Measurements from ENCODE around the gene EVA1A.

The EVA1A gene

DNA sequence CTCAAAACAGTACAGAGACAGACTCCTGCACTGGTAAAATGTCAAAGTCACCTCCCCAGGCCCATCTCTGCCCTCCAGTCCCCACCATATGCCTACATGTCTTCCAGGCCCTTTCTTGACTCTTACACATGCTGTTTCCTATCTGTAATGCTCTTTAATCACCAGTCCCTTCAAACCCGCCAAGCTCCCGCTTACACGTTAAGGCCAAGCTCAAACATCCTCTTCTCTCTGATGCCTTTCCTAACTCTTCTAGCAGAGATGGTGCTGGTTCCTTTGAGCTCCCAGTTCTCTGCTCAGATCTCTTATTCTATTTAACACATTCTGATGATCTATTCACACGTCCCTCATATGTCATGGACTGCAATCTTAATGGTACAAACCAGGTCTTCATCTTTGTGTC, 5.0 kb downstream of the EVA1A start:
- no peaks in the 10 kb centered on the region for H3K36me3 ChIP-seq (ENCODE audit: control insufficient read depth, insufficient read depth, low read length)

DNA sequence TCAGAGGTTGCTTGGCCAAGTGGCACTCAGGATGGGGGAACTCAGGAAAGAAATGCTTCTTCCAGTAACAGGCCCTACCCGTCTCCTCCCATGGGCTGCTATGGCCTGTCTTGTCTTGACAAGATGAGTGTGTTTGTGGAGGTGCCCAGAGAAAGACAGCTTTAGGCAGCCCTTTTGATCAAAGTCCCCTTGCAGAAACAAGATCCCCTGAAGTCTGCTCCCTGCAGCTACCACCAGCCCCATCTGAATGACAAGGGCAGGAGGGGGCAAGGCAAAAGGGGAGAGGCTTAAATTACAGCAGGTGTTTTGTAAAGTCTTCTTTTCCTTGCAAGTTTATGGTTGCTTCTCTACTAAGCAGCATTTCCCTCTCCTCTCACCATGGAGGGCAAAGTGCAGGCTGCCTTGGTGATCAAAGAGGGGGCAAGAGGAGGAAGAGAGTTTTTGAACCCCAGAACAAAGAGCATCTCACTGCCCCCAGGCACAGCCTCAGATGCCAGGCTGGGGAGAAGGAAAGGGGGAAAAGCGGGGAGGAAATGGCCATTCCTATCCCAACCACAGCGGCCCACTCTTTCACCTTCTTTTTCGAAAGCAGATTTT, 6.7 kb downstream of the EVA1A start:
- Histone ChIP-seq H3K27ac (ENCODE audit: insufficient read depth, low read length, poor library complexity, severe bottlenecking) (no peak overlapping the region), H3K27me3 (replicated peaks; ENCODE audit: control insufficient read depth, insufficient read depth, low read length, poor library complexity, severe bottlenecking) (no peaks in the 10 kb centered on the region), H3K9me3 (ENCODE audit: control insufficient read depth, low read length) (no peaks in the 10 kb centered on the region), H3K36me3 (ENCODE audit: control insufficient read depth, insufficient read depth, low read length) (no peaks in the 10 kb centered on the region), H3K4me1 (ENCODE audit: control insufficient read depth, insufficient read depth, low read length, poor library complexity, severe bottlenecking) (no peaks in the 10 kb centered on the region), H3K4me3 (ENCODE audit: insufficient read depth, low read depth, low read length, poor library complexity, severe bottlenecking) (no peak overlapping the region)
- no peak for DNase-seq

More for the DNA sequence above, 5.0 kb downstream of the EVA1A start:
- Histone ChIP-seq H3K27me3 (replicated peaks; ENCODE audit: control insufficient read depth, insufficient read depth, low read length, poor library complexity, severe bottlenecking) (no peaks in the 10 kb centered on the region), H3K27ac (ENCODE audit: insufficient read depth, low read length, poor library complexity, severe bottlenecking) (no peak overlapping the region), H3K4me1 (ENCODE audit: control insufficient read depth, insufficient read depth, low read length, poor library complexity, severe bottlenecking) (peaks cover 6% of the 10 kb centered on the region), H3K4me3 (ENCODE audit: insufficient read depth, low read depth, low read length, poor library complexity, severe bottlenecking) (no peak overlapping the region), H3K9me3 (ENCODE audit: control insufficient read depth, low read length) (no peaks in the 10 kb centered on the region)
- DNase-seq: no peak

DNA sequence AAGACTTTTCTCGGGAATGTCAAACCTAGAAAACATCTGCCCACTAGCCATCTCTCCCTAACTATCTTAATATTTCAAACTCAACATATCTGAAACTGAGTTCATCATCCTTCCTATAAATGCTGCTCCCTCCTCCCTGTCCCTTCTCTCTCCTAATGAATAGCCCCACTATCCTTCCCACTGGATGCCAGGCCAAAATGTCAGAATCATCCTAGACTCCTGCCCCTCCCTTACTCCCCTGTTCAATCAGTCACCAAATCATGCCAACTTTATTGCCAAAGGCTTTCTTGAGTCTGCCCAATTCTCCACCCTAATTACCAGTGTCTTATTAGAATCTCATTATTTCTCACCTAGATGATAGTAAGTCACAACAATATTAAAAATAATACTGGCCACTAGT, 8.5 kb downstream of the EVA1A start:
- Histone ChIP-seq H3K27ac (ENCODE audit: insufficient read depth, low read length, poor library complexity, severe bottlenecking) (no peak overlapping the region), H3K4me1 (ENCODE audit: control insufficient read depth, insufficient read depth, low read length, poor library complexity, severe bottlenecking) (no peaks in the 10 kb centered on the region), H3K4me3 (ENCODE audit: insufficient read depth, low read depth, low read length, poor library complexity, severe bottlenecking) (no peak overlapping the region), H3K27me3 (replicated peaks; ENCODE audit: control insufficient read depth, insufficient read depth, low read length, poor library complexity, severe bottlenecking) (no peaks in the 10 kb centered on the region), H3K36me3 (ENCODE audit: control insufficient read depth, insufficient read depth, low read length) (no peaks in the 10 kb centered on the region), H3K9me3 (ENCODE audit: control insufficient read depth, low read length) (no peaks in the 10 kb centered on the region)
- no peak for DNase-seq

DNA sequence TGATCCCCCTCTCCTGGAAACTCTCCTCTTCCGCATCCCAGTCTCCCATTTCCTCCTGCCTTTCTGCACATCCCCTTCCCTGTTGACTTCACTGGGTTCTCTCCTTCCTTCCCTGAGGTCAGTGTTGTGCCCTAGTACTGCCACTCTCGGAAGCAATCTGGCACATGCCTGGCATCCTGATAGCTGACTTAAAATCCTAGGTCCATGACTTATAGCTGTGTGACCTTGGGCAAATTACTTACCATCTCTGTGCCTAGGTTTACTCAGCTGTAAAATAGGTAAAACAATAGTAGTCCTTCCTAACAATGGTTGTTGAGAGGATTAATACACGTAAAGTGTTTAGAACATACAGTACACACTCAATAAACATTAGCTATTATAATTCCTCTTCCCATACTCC, 9.3 kb downstream of the EVA1A start:
- no peak for DNase-seq
- Histone ChIP-seq H3K9me3 (ENCODE audit: control insufficient read depth, low read length) (no peaks in the 10 kb centered on the region), H3K36me3 (ENCODE audit: control insufficient read depth, insufficient read depth, low read length) (no peaks in the 10 kb centered on the region), H3K27me3 (replicated peaks; ENCODE audit: control insufficient read depth, insufficient read depth, low read length, poor library complexity, severe bottlenecking) (no peaks in the 10 kb centered on the region), H3K4me3 (ENCODE audit: insufficient read depth, low read depth, low read length, poor library complexity, severe bottlenecking) (no peak overlapping the region), H3K4me1 (ENCODE audit: control insufficient read depth, insufficient read depth, low read length, poor library complexity, severe bottlenecking) (no peaks in the 10 kb centered on the region), H3K27ac (ENCODE audit: insufficient read depth, low read length, poor library complexity, severe bottlenecking) (no peak overlapping the region)

DNA sequence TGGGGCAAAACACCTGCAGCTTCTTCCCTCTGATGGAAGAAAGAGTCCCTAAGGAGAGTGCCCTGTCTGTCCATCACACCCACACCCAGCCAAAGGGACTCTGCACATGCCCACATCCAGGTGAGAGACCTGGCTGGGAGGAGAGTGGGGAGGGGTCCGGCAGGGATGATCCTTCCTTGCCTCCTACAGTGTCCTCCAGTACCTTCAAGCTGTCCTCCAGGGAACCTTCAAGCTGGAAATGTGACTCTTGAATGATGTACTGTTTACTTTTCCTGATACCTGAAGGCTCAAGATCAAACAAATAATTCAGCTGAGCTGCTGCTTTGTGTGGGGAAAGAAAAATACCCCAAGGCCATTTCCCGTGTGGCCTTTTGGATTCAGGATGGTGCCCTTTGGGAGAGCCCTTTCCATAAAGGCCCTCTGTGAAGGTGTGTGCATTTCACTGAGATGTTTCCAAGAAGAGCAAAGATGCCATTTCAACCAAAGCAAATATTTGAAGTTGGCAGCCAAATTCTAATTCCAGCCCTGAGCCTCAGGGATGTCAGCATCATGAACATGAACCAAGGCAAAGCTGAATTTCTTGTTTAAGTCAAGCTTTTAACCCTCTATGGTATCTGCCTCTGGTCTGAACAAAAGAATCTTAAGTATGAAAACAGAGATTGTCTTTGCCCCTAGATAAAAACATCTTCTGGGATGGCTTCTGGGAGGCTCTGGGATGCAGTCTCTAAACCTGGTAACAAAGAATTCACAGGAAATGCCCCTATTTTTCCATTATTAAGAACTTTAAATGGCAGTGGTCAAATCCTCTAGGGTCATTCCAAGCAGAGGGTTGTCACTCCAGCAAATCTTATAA, 11.1 kb downstream of the EVA1A start:
- no peaks in the 10 kb centered on the region for H3K36me3 ChIP-seq (ENCODE audit: control insufficient read depth, insufficient read depth, low read length)
- no peak overlapping the region for H3K4me3 ChIP-seq (ENCODE audit: insufficient read depth, low read depth, low read length, poor library complexity, severe bottlenecking)
- H3K4me1 ChIP-seq (ENCODE audit: control insufficient read depth, insufficient read depth, low read length, poor library complexity, severe bottlenecking): no peaks in the 10 kb centered on the region
- no peaks in the 10 kb centered on the region for H3K27me3 ChIP-seq (replicated peaks; ENCODE audit: control insufficient read depth, insufficient read depth, low read length, poor library complexity, severe bottlenecking)
- no peak overlapping the region for H3K27ac ChIP-seq (ENCODE audit: insufficient read depth, low read length, poor library complexity, severe bottlenecking)
- H3K9me3 ChIP-seq (ENCODE audit: control insufficient read depth, low read length): no peaks in the 10 kb centered on the region
- DNase-seq: no peak

DNA sequence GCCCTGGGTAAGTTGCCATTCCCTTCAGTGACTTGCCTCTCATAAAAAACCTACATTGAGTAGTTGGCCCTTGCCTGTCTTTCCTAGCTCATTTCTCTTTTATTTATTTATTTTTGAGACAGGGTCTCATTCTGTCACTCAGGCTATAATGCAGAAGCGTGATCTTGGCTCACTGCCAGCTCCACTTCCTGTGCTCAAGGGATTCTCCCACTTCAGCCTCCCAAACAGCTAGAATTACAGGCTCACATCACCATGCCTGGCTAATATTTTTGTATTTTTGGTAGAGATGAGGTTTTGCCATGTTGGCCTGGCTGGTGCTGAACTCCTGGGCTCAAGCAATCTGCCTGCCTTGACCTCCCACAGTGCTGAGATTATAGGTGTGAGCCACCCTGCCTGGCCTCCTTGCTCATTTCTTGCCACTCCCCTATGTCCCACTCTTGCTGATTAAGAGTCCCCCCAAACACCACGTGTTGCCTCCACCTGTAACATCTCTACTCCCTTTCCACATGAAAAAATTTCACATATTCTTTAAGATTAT, 12.6 kb downstream of the EVA1A start:
- H3K4me1 ChIP-seq (ENCODE audit: control insufficient read depth, insufficient read depth, low read length, poor library complexity, severe bottlenecking): no peaks in the 10 kb centered on the region
- no peaks in the 10 kb centered on the region for H3K9me3 ChIP-seq (ENCODE audit: control insufficient read depth, low read length)
- no peak overlapping the region for H3K27ac ChIP-seq (ENCODE audit: insufficient read depth, low read length, poor library complexity, severe bottlenecking)
- DNase-seq: no peak
- H3K4me3 ChIP-seq (ENCODE audit: insufficient read depth, low read depth, low read length, poor library complexity, severe bottlenecking): no peak overlapping the region
- H3K27me3 ChIP-seq (replicated peaks; ENCODE audit: control insufficient read depth, insufficient read depth, low read length, poor library complexity, severe bottlenecking): no peaks in the 10 kb centered on the region
- H3K36me3 ChIP-seq (ENCODE audit: control insufficient read depth, insufficient read depth, low read length): no peaks in the 10 kb centered on the region

GRCh38 chr2:75547345-75548035, 13.2 kb downstream of the EVA1A start:
- no peak for DNase-seq
- Histone ChIP-seq H3K27me3 (replicated peaks; ENCODE audit: control insufficient read depth, insufficient read depth, low read length, poor library complexity, severe bottlenecking) (no peaks in the 10 kb centered on the region), H3K4me3 (ENCODE audit: insufficient read depth, low read depth, low read length, poor library complexity, severe bottlenecking) (no peak overlapping the region), H3K27ac (ENCODE audit: insufficient read depth, low read length, poor library complexity, severe bottlenecking) (no peak overlapping the region), H3K4me1 (ENCODE audit: control insufficient read depth, insufficient read depth, low read length, poor library complexity, severe bottlenecking) (no peaks in the 10 kb centered on the region), H3K36me3 (ENCODE audit: control insufficient read depth, insufficient read depth, low read length) (no peaks in the 10 kb centered on the region), H3K9me3 (ENCODE audit: control insufficient read depth, low read length) (no peaks in the 10 kb centered on the region)

- Histone ChIP-seq H3K4me1 (ENCODE audit: control insufficient read depth, insufficient read depth, low read length, poor library complexity, severe bottlenecking) (no peaks in the 10 kb centered on the region), H3K27ac (ENCODE audit: insufficient read depth, low read length, poor library complexity, severe bottlenecking) (no peak overlapping the region), H3K27me3 (replicated peaks; ENCODE audit: control insufficient read depth, insufficient read depth, low read length, poor library complexity, severe bottlenecking) (no peaks in the 10 kb centered on the region), H3K4me3 (ENCODE audit: insufficient read depth, low read depth, low read length, poor library complexity, severe bottlenecking) (no peak overlapping the region), H3K9me3 (ENCODE audit: control insufficient read depth, low read length) (no peaks in the 10 kb centered on the region), H3K36me3 (ENCODE audit: control insufficient read depth, insufficient read depth, low read length) (no peaks in the 10 kb centered on the region)
- no peak for DNase-seq
These were observed 14.8 kb downstream of the EVA1A start for GRCh38 chr2:75545922-75546321.

- H3K4me3 ChIP-seq (ENCODE audit: insufficient read depth, low read depth, low read length, poor library complexity, severe bottlenecking): no peak overlapping the region
- H3K4me1 ChIP-seq (ENCODE audit: control insufficient read depth, insufficient read depth, low read length, poor library complexity, severe bottlenecking): no peaks in the 10 kb centered on the region
- H3K27me3 ChIP-seq (replicated peaks; ENCODE audit: control insufficient read depth, insufficient read depth, low read length, poor library complexity, severe bottlenecking): no peaks in the 10 kb centered on the region
- H3K27ac ChIP-seq (ENCODE audit: insufficient read depth, low read length, poor library complexity, severe bottlenecking): no peak overlapping the region
- no peak for DNase-seq
- H3K9me3 ChIP-seq (ENCODE audit: control insufficient read depth, low read length): no peaks in the 10 kb centered on the region
- H3K36me3 ChIP-seq (ENCODE audit: control insufficient read depth, insufficient read depth, low read length): no peaks in the 10 kb centered on the region
These were observed 15.4 kb downstream of the EVA1A start for GRCh38 chr2:75545387-75545786.

DNA sequence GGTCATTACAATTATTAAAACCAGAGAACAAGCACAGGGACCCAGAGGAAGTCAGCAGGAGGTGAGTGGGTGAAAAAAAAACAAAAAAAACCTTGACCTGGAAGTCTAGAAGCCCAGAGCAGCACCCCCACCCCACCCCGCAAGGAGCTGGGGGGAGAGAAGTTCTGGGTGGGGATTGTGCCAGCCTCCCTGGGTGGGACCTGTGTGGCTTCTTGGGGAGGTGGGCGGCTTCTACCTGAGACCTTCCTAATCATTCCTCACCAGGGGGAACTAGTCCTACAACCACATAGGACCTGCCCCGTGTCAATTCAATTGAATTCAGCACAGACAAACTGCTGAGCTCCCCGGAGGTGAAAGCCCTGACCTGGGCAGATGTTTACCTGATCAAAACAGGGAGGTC, 17.3 kb downstream of the EVA1A start:
- Histone ChIP-seq H3K4me1 (ENCODE audit: control insufficient read depth, insufficient read depth, low read length, poor library complexity, severe bottlenecking) (no peaks in the 10 kb centered on the region), H3K4me3 (ENCODE audit: insufficient read depth, low read depth, low read length, poor library complexity, severe bottlenecking) (no peak overlapping the region), H3K36me3 (ENCODE audit: control insufficient read depth, insufficient read depth, low read length) (no peaks in the 10 kb centered on the region), H3K27me3 (replicated peaks; ENCODE audit: control insufficient read depth, insufficient read depth, low read length, poor library complexity, severe bottlenecking) (no peaks in the 10 kb centered on the region), H3K9me3 (ENCODE audit: control insufficient read depth, low read length) (no peaks in the 10 kb centered on the region), H3K27ac (ENCODE audit: insufficient read depth, low read length, poor library complexity, severe bottlenecking) (no peak overlapping the region)
- no peak for DNase-seq

Data from effector memory CD4-positive, alpha-beta T cell (primary cell).